HG03135 (cell line): Measurements from ENCODE around the gene TRAF5.
"Not testable (repeated sequence)": the region's sequence is repeated elsewhere in the genome, so short reads cannot be mapped to it uniquely, and the experiment has no call there.

Experiments used
- ATAC-seq: cut with Tn5 transposase; IDR thresholded peaks from one replicate; pipeline ENCODE4 v1.9.1; 2021; ENCODE audit warnings: mild to moderate bottlenecking, moderate library complexity; ENCODE audit not compliant: unreplicated experiment

TRAF5 gene

GRCh38 chr1:211376807-211377470 is 50.3 kb downstream of the TRAF5 start:
- no peak for ATAC-seq

- ATAC-seq: no peak
Observed at GRCh38 chr1:211377539-211378450, 51.2 kb downstream of the TRAF5 start.

GRCh38 chr1:211378844-211379243 is 52.2 kb downstream of the TRAF5 start:
- no peak for ATAC-seq

GRCh38 chr1:211379446-211379845 is 52.8 kb downstream of the TRAF5 start:
- ATAC-seq: no peak

- ATAC-seq: no peak
Observed at GRCh38 chr1:211381481-211382181, 55.0 kb downstream of the TRAF5 start.

- no peak for ATAC-seq
Observed at GRCh38 chr1:211382182-211382713, 55.6 kb downstream of the TRAF5 start.

GRCh38 chr1:211382714-211383480 is 56.3 kb downstream of the TRAF5 start:
- peak; percentile 96 for ATAC-seq

- ATAC-seq: no peak
Observed at GRCh38 chr1:211384524-211384923, 57.9 kb downstream of the TRAF5 start.

GRCh38 chr1:211386921-211387320 is 60.3 kb downstream of the TRAF5 start:
- no peak for ATAC-seq

- ATAC-seq: not testable (repeated sequence)
Observed at GRCh38 chr1:211390829-211391228, 64.2 kb downstream of the TRAF5 start.

- ATAC-seq: no peak
Observed at GRCh38 chr1:211393203-211393602, 66.6 kb downstream of the TRAF5 start.

- not testable (repeated sequence) for ATAC-seq
Observed at GRCh38 chr1:211398266-211398930, 71.8 kb downstream of the TRAF5 start.

GRCh38 chr1:211399851-211400393 is 73.3 kb downstream of the TRAF5 start:
- ATAC-seq: not testable (repeated sequence)

GRCh38 chr1:211401751-211402150 is 75.1 kb downstream of the TRAF5 start:
- ATAC-seq: not testable (repeated sequence)

- ATAC-seq: not testable (repeated sequence)
Observed at GRCh38 chr1:211406086-211406485, 79.5 kb downstream of the TRAF5 start.

GRCh38 chr1:211407749-211408148 is 81.1 kb downstream of the TRAF5 start:
- not testable (repeated sequence) for ATAC-seq

- no peak for ATAC-seq
Observed at GRCh38 chr1:211411639-211412038, 85.0 kb downstream of the TRAF5 start.

- no peak for ATAC-seq
Observed at GRCh38 chr1:211415700-211416099, 89.1 kb downstream of the TRAF5 start.

GRCh38 chr1:211416246-211416627 is 89.6 kb downstream of the TRAF5 start:
- ATAC-seq: peak; percentile 47
